Measurements from ENCODE around the gene CYB561A3.

DNA sequence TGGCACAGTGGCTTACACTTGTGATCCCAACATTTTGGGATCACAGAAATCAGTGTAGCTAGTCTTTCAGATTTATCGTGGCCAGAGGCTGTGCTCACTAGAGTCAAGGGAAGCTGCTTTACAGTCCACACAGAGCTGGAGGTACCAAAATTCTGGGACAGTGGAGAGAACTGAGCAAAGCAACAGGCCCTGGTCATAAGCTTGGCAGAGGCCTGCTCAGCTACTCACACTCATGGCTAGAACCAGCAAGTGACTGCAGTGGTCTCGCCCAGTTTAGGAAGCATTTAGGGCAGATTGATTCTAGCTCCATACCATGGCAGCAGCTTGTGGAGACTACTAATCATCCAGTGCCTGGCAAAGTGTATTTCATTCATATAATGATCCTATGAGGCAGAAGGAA, 39.5 kb upstream of the CYB561A3 start:
- TF ChIP-seq, protein P1, sequence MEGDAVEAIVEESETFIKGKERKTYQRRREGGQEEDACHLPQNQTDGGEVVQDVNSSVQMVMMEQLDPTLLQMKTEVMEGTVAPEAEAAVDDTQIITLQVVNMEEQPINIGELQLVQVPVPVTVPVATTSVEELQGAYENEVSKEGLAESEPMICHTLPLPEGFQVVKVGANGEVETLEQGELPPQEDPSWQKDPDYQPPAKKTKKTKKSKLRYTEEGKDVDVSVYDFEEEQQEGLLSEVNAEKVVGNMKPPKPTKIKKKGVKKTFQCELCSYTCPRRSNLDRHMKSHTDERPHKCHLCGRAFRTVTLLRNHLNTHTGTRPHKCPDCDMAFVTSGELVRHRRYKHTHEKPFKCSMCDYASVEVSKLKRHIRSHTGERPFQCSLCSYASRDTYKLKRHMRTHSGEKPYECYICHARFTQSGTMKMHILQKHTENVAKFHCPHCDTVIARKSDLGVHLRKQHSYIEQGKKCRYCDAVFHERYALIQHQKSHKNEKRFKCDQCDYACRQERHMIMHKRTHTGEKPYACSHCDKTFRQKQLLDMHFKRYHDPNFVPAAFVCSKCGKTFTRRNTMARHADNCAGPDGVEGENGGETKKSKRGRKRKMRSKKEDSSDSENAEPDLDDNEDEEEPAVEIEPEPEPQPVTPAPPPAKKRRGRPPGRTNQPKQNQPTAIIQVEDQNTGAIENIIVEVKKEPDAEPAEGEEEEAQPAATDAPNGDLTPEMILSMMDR (IDR thresholded peaks at IDR 0.05) = no peak
- TF ChIP-seq POLR2A (IDR thresholded peaks at IDR 0.05) = no peak
